Measurements from ENCODE around the gene WDR90.

WDR90 gene

GRCh38 chr16:677316-678190 lies 28.4 kb downstream of the WDR90 start:
- TF ChIP-seq GATA2 (IDR thresholded peaks at IDR 0.05; ENCODE audit: low read depth, low read length): no peak
- no peak for TF ChIP-seq GATA3 (IDR thresholded peaks at IDR 0.05; ENCODE audit: low read depth, low read length)

- TF ChIP-seq GATA3 (IDR thresholded peaks at IDR 0.05; ENCODE audit: low read depth, low read length) (no peak), GATA2 (IDR thresholded peaks at IDR 0.05; ENCODE audit: low read depth, low read length) (no peak)
Observed at GRCh38 chr16:678209-678857, 29.2 kb downstream of the WDR90 start.

DNA sequence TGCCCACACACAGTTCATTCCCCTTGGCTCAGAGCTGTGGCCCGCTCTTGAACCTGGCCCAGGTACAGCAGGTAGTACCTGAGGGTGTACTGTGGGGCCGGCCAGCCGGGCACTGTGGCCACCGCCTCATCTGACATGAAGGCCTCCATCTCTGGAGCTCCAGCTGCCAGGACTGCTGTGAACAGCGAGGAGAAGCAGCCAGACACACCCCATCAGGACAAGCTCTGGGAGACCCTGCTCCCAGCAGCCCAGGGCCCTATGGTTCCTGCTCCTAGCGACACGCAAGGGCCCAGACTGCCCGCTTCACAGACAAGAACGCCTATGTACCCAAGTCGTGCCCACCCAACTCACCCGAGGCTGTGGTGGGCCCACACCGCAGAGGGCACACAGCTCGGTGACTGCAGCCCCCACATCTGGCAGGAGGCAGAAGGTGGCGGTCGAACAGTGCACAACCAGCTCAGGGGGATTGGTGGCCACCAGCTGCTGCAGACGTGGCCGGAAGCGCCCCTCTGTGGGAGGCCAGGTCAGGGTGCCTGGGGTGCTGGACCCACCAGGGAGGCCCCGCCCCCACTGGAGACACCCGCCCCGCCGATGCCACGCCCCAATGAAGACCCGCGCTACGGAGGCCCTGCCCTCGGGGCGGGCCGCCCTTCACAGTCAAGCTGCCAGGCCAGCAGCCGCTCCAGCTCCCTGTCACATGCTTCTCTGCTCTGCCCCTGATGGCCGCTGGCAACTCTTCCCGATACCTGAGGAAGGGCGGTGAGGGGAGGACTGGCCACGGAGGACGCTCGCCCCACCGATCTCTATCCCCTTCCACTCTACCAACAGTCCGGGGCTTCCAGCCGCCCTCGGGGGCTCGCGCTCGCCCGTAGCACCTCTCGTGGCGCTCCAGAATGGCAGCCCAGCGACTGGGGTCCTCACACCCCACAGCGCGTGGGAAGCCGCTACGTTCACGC lies 30.0 kb downstream of the WDR90 start:
- no peak for TF ChIP-seq GATA2 (IDR thresholded peaks at IDR 0.05; ENCODE audit: low read depth, low read length)
- no peak for TF ChIP-seq GATA3 (IDR thresholded peaks at IDR 0.05; ENCODE audit: low read depth, low read length)

- no peak for TF ChIP-seq GATA2 (IDR thresholded peaks at IDR 0.05; ENCODE audit: low read depth, low read length)
- TF ChIP-seq GATA3 (IDR thresholded peaks at IDR 0.05; ENCODE audit: low read depth, low read length): no peak
Observed at GRCh38 chr16:679814-680624, 30.9 kb downstream of the WDR90 start, which contains the start of gene STUB1. Gene STUB1, plus strand, starts transcription at chr16:680410. Its CDS starts 116 bp downstream, at chr16:680526.

GRCh38 chr16:680625-680945 lies 31.4 kb downstream of the WDR90 start:
- TF ChIP-seq GATA2 (IDR thresholded peaks at IDR 0.05; ENCODE audit: low read depth, low read length) (no peak), GATA3 (IDR thresholded peaks at IDR 0.05; ENCODE audit: low read depth, low read length) (no peak)

DNA sequence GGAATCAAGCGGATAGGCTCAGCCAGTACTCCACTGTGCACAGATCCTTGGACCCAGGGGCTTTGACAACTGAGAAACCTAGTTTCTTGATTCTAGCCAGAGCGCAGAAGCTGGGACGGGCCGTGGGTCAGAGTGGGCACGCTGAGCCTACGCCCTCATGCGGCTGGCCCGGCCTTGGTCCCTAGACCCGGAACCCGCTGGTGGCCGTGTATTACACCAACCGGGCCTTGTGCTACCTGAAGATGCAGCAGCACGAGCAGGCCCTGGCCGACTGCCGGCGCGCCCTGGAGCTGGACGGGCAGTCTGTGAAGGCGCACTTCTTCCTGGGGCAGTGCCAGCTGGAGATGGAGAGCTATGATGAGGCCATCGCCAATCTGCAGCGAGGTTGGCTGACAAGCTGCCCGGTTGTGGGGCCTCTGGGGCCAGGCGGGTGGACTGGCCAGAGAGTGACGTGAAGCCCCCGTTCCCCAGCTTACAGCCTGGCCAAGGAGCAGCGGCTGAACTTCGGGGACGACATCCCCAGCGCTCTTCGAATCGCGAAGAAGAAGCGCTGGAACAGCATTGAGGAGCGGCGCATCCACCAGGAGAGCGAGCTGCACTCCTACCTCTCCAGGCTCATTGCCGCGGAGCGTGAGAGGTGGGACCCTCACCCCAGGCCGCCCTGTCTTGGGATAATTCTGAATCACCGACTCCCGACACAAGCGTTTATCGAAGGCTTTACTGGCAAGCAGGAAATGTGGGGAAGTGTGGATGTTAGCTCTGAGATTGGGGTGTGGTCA lies 32.0 kb downstream of the WDR90 start:
- TF ChIP-seq GATA3 (IDR thresholded peaks at IDR 0.05; ENCODE audit: low read depth, low read length) (no peak), GATA2 (IDR thresholded peaks at IDR 0.05; ENCODE audit: low read depth, low read length) (no peak)

- no peak for TF ChIP-seq GATA2 (IDR thresholded peaks at IDR 0.05; ENCODE audit: low read depth, low read length)
- TF ChIP-seq GATA3 (IDR thresholded peaks at IDR 0.05; ENCODE audit: low read depth, low read length): no peak
Observed at GRCh38 chr16:681746-682427, 32.7 kb downstream of the WDR90 start.

DNA sequence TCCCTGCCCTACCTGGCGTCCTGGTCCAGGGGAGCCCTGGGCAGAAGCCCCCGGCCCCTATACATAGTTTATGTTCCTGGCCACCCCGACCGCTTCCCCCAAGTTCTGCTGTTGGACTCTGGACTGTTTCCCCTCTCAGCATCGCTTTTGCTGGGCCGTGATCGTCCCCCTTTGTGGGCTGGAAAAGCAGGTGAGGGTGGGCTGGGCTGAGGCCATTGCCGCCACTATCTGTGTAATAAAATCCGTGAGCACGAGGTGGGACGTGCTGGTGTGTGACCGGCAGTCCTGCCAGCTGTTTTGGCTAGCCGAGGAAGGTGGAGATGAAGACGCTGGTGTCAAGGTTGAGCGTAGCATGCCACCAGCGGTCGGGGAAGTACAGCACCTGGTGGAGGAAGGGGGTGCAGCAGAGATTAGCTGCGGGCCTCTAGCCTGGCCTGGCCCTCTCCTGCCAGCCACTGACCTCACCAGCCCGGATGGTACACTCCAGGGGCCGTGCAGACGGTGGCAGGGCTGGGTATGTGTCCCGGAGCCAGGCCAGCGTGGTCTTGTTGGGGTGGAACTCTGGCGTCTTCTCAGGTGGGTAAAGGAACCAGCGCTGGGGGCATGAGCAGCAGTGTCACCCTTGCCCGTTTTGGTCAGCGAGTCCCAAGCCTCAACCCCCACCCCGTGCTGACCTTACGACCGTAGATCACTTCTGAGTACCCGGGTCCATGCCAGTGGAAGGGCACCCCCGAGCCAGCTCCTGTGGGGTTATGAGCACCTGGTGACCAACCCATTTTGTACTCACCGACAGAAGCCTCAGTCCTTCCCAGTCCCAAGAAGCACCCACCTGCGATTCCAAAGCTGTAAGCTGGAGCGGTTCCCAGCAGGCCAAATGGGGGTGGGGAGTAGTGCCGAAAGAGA lies 33.6 kb downstream of the WDR90 start:
- TF ChIP-seq GATA3 (IDR thresholded peaks at IDR 0.05; ENCODE audit: low read depth, low read length): no peak
- TF ChIP-seq GATA2 (IDR thresholded peaks at IDR 0.05; ENCODE audit: low read depth, low read length): no peak

DNA sequence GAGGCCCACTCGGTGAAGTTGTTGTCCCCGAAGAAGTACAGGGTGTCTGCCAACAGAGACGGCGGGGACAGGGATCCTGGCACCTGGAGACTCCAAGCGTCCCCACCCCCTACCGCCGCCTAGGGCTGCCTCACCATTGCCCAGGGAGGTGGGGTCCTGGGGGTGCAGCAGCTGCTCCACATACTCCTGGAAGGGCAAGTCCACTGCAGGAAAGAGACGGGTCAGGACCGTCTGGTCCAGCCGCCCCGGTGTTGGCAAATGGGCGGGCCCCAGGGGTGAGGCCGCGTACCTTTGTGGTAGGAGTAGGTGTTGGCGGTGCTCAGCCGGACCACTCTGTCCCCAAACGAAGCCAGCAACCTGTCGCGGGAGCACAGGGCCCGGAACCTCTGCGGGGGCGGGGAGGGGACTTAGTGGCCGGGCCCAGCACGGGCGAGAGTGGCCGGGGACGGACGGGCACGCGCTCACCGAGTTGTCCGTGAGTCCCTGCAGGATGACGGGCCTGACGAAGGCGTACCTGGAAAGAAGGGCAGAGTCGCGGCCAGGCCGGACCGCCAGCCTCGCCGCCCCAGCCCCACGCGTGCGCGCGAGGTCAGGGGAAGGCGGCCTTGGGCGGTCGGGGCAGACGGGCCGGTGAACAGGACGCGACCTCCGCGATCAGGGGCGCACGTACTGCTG lies 34.4 kb downstream of the WDR90 start:
- TF ChIP-seq GATA3 (IDR thresholded peaks at IDR 0.05; ENCODE audit: low read depth, low read length): no peak
- TF ChIP-seq GATA2 (IDR thresholded peaks at IDR 0.05; ENCODE audit: low read depth, low read length): no peak

- TF ChIP-seq GATA3 (IDR thresholded peaks at IDR 0.05; ENCODE audit: low read depth, low read length) (no peak), GATA2 (IDR thresholded peaks at IDR 0.05; ENCODE audit: low read depth, low read length) (no peak)
Observed at GRCh38 chr16:684071-684794, 35.1 kb downstream of the WDR90 start, which contains the start of gene JMJD8. Gene JMJD8, minus strand, starts transcription at chr16:684334. Its CDS starts 15 bp downstream, at chr16:684319.

Data from SH-SY5Y (cell line).